AG04449 (cell line): ENCODE measurements around the gene FBXO36.

Experiments
- CTCF ChIA-PET: fragments of 350-600 bp; formaldehyde crosslinking; extraction: SDS; loops from one replicate; lab custom pipeline; 2021; ENCODE audit warnings: antibody characterized with exemption; lab: Yijun Ruan, JAX
- POLR2A ChIA-PET: fragments of 400-600, 350-600 bp; formaldehyde crosslinking; extraction: SDS; loops from one replicate; lab custom pipeline; 2020; ENCODE audit warnings: antibody characterized with exemption, inconsistent platforms; lab: Yijun Ruan, JAX
- DNase-seq: peaks from one replicate; pipeline ENCODE4 v3.0.0-alpha.2; 2010; ENCODE audit warnings: low read depth, low spot score
- H3K4me3 ChIP-seq: 2 replicates; pipeline ENCODE4 v1.5.1; 2011; ENCODE audit warnings: low read depth, mild to moderate bottlenecking, control low read depth, low read length
- TF ChIP-seq, protein P1 (sequence below): IDR thresholded peaks from one replicate; pipeline ENCODE4 v1.5.1; 2011; ENCODE audit warnings: mild to moderate bottlenecking, moderate library complexity, low read length, control low read depth, inconsistent platforms; ENCODE audit not compliant: insufficient read depth; ENCODE audit errors: missing control alignments

FBXO36 gene

DNA sequence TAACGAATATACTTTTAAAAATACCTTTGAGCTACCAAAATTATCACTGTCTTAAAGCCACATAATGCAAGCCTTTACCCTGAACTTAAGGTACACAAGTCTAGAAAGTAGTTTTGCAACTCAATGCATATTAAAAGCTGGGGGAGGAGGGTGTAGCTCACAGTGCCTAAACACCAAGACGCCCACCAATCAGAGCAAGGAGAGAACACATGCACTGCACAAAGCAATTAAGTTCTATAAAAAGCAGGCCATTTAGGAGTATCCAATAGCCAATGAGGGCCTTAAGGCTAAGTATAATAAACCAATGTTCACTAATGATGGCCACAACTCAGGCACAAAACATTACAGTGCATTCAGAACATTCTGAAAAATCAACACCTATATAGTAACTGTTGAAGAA is 16.7 kb upstream of the FBXO36 start:
- TF ChIP-seq, protein P1, sequence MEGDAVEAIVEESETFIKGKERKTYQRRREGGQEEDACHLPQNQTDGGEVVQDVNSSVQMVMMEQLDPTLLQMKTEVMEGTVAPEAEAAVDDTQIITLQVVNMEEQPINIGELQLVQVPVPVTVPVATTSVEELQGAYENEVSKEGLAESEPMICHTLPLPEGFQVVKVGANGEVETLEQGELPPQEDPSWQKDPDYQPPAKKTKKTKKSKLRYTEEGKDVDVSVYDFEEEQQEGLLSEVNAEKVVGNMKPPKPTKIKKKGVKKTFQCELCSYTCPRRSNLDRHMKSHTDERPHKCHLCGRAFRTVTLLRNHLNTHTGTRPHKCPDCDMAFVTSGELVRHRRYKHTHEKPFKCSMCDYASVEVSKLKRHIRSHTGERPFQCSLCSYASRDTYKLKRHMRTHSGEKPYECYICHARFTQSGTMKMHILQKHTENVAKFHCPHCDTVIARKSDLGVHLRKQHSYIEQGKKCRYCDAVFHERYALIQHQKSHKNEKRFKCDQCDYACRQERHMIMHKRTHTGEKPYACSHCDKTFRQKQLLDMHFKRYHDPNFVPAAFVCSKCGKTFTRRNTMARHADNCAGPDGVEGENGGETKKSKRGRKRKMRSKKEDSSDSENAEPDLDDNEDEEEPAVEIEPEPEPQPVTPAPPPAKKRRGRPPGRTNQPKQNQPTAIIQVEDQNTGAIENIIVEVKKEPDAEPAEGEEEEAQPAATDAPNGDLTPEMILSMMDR = no peak
- no peak overlapping the region for H3K4me3 ChIP-seq
- ChIA-PET CTCF (interaction anchor here (1.0 kb wide), 1 partner anchor 104 kb away, joined by 3 read pairs; no protein-coding TSS in a partner anchor), POLR2A (no interaction called here)
- DNase-seq = no peak

DNA sequence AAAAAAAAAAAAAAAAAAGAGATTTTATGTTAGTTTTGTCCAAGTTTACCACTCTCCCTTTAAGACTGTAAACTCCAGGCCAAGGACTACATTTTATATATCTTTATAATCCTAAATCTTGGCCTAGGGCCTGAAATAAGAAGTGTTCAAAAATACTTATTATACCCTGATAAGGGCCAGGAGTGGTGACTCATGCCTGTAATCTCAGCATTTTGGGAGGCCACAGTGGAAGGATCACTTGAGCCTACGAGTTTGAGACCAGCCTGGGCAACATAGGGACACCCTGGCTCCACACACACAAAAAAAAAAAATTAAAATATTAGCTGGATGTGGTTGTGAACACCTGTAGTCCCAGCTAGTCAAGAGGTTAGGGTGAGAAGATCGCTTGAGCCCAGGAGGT is 13.2 kb upstream of the FBXO36 start:
- ChIA-PET CTCF (no interaction called here), POLR2A (interaction anchor here (0.7 kb wide), 1 partner anchor 18 kb away, joined by 5 read pairs; no protein-coding TSS in a partner anchor)
- TF ChIP-seq, protein P1 = no peak
- no peak for DNase-seq
- no peak overlapping the region for H3K4me3 ChIP-seq

DNA sequence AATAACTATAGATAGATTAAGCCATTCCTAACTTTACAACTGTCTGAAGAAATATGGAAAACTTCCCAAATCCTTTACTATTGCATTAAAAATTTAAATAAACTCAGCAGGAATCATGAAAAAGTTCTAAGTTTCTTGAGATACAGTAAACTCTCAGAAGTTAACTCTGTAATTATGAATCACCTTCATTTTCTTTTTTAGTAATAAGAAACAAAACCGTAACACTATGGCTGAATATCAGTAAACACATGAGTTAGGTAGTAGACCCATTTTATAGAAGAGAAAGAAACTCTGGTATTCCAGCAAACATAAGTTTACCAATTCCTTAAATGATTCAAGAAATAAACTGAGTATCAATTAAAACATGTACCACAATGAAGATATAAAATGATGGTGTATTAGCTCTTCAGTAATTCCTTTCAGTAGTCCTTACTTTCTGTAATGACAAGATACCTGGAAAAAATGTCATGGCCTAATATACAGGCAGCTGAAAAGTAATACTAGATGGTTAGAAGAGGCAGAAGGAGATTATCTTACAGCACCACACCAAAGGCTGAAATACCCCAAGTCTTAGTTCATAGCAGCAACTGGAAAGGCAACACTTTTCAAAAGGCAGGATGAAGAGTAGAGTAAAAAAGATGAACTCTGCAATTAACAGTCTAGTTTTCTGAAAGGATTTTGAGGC is 12.0 kb upstream of the FBXO36 start:
- no peak overlapping the region for H3K4me3 ChIP-seq
- ChIA-PET POLR2A (interaction anchor here (1.1 kb wide), 1 partner anchor 11 kb away, joined by 4 read pairs; the partner anchor contains the start of gene TRIP12), CTCF (interaction anchor here (0.8 to 3.4 kb wide), 3 partner anchors 10 to 250 kb away, joined by 5 to 12 read pairs (median 5); no protein-coding TSS in a partner anchor)
- DNase-seq = no peak
- TF ChIP-seq, protein P1 = no peak

DNA sequence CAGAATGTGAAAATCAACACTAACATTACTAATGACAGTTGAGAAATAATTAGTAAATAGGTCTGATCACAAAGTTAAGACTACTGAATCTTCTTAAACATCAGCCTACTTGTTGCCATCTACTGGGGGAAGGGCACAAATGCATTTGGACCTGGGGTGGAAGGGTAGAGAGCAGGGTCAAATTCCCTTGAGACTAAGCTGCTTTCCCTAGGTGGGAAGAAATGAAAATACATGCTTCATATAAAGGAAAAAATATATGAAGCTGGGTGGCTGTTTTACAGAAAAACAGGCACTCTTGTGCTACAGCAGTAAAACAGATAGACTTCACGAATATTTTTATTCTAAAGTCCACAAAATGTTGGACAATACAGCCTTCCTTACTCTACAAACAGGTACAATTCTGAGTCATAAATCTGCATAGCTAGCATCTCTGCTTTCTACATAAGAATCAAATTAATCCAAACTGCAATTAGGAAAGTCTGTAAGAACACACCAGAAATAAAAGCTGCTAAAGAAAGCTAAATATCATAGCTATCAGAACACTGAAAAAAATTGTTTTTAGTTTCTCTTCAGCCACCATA is 11.4 kb upstream of the FBXO36 start:
- ChIA-PET CTCF (interaction anchor here (1.2 to 3.4 kb wide), 3 partner anchors 10 to 249 kb away, joined by 4 to 12 read pairs (median 5); no protein-coding TSS in a partner anchor), POLR2A (interaction anchor here (0.6 to 1.3 kb wide), 4 partner anchors 8 to 11 kb away, joined by 3 to 5 read pairs (median 4); partner anchors contain the start of gene TRIP12)
- H3K4me3 ChIP-seq = no peak overlapping the region
- TF ChIP-seq, protein P1 = peak; percentile 9
- DNase-seq = no peak

DNA sequence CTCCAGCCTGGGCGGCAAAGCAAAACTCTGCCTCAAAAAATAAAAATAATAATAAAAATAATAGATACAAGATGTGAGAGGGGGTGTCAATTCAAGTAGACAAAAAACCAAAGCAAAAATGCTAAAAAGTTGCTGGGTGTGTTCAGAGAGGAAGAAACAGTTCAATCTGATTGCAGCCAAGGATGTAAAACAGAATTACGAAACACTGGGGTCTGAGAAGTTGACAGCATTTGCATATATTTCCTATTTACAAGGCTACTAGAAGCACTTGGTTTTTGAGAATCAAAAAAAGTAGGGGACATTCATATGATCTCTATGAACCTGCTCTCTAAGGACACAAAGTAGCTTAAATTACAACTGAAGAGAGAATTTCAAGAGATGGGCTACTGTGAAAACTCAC is 8.1 kb upstream of the FBXO36 start:
- TF ChIP-seq, protein P1 = no peak
- ChIA-PET CTCF (no interaction called here), POLR2A (no interaction called here)
- no peak for DNase-seq
- H3K4me3 ChIP-seq = no peak overlapping the region

DNA sequence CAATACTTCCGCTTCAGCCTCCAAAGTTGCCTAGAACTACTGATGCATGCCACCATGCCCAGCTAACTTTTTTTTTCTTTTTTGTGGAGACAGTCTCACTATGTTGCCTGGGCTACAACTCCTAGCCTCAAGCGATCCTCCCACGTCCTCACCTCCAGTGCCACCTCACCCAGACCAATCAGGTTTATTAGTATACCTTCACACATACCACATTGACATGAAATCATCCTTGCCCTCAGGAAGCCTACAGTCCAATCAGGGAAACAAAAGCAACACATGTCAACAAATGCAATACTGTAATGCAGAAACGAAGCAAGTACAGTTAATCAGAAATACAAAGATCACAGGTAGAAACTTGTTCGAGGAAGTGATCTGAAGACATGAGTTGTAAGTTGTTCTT is 4.5 kb upstream of the FBXO36 start:
- TF ChIP-seq, protein P1 = no peak
- H3K4me3 ChIP-seq = no peak overlapping the region
- ChIA-PET POLR2A (no interaction called here), CTCF (no interaction called here)
- no peak for DNase-seq
